GM21447 (cell line): Measurements from ENCODE around the gene RHEB.
A peak's percentile ranks its signal among the peaks of the same experiment; 100 is the strongest.

ENCODE experiments used
- ATAC-seq: cut with Tn5 transposase; IDR thresholded peaks from one replicate; pipeline ENCODE4 v1.9.1; 2021; ENCODE audit not compliant: unreplicated experiment

RHEB gene

DNA sequence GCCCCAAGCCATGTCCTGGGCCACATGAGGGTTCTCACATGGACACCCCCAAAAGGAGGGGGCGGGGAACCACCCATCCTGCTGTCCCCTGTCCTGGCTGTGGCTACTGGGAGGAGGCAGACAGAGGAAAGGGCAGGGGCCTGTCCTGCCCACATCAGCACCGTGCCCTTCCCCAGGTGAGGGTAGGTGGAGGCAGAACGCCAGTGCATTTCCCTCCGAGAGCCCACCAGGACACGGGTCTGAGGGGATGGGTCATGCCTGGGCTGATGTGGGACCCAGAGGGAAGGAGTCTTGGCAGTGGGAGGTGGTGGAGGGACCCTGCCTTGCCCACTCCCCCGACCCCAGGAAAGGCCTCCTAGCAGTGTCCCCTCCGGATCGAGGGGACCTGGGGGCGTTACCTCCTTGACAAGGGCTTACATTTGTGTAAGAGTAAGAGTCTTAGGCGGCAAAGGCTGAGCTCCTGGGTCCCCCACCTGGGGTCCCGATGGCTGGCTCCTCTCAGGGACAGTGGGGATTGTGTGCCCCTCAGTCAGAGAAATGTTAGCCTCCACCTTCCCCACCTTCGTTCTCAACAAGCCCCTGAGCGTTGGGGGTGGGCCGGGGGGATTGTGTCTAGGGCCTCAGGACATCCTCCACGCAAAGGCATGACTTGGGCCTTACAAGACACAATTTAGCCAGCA lies 85.8 kb downstream of the RHEB start:
- no peak for ATAC-seq

DNA sequence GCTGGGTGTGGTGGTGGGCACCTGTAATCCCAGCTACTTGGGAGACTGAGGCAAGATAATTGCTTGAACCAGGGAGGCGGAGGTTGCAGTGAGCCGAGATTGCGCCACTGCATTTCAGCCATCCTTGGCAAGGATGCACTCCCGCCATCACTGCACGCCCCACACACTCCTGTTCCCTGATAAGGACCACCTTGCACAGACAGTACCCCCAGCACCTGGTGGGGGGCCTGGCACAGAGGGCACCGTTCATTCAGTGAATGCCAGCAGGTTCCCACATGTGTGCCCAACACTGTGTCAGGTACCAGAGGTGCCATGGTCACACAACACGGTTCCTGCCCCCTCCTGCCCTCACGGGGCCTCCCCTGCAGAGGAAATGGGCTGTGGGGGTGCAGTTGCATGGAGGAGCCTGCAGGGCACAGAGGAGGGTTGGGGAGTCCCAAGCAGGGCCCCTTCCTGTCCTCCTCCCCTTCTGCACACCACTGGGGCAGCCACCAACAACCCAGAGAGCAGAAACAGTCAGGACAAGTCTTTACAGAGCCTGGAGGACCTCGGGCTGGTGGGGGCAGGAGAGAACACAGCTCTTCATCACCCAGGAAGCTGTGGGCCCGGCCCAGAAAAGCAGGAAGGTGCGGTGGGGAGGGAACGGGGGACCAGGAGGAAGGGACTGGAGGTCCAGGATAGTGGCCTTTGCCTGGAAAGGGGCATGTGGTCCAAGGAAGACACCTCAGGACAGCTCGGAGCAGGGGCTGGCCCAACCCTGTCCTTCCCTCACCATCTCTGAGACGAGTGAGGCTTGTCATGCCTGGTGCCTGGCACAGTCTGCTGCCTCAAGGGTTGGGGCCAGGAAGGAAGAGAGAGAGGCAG lies 86.8 kb downstream of the RHEB start:
- peak; percentile 50 for ATAC-seq

DNA sequence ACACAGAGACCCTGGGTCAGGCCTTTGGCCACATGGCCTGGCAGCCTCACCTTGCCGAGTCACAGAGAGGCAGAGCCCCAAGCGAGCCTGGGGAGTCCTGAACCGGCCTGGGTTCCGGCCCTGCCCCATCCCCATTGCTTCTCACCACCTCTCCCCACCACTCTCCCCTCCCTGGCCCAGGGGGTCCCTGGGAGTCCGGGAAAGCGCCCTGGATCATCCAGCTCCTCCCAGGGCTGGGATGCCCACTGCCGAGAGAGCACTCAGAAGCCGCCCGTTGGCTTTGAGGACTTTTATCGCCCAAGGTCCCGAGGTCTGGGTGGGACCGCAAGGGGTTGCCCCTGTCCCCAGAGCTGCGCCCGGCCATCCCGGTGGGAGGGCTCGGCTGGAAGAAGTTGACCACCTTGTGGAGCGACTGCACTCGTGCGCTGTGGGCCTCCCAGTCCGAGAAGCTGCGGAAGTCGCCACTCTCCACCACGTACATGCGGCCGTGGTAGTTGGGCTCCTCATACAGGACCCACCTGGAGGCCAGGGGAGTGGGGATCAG lies 87.9 kb downstream of the RHEB start:
- ATAC-seq = no peak

DNA sequence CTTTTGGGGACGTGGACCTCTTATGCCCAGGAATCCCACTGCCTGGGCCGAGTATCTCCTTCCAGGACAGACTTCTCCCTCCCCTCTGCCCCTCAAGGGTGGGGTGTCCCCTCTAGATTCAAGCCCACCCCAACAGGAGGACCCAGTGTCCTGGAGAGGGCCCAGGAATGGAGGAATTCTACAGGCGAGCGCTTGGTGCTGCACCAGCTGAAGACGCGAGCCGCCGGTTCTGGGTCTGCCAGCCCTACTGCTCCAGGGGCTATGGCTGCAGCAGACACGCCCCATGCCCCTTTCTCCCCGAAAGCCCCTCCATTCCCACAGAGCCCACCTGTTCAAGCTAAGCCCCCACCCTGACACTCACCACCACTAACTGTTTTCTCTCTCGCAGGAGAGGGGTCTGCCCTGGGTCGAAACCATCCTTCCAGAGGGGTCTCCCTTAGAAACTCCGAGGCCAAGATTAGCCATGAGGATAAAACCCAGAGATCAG lies 88.4 kb downstream of the RHEB start:
- ATAC-seq = no peak

DNA sequence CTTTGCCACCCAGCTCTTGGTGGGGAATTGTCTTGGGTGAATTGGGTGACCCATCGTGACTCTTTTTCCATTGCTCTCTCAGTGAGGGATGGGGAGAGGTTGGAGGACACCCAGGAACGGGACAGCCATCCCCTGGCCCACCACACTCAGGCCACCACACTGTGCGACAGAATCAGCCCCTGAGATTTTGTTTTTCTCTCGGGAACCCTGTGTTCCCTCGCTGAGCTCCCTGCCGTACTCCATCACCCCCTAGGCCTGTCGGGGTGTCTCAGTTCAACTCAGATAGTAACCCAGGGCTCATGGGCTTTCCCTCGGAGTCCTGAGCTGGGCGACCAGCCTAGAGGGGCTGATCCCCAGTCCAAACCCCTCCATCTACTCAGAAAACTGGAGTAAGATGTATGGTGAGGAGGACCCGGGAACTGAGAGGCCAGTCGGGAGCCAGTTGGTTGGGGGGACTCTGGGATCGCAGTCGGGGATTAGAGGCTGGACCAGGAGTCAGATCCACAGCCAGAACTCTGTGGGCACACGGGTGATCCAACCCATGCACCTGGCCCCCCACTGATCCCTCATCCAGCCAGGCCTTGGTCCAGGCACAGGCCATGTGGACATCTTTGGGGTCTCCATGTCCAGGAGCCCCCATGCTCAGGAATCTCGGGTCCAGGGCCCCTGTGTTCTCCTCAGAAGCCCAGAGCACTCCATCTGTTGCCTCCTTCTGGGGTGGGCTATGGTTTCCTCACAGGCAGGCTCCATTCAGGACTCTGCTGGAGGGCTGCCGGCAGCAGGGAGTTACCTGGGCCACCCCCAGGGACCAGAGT lies 89.1 kb downstream of the RHEB start:
- ATAC-seq = no peak

DNA sequence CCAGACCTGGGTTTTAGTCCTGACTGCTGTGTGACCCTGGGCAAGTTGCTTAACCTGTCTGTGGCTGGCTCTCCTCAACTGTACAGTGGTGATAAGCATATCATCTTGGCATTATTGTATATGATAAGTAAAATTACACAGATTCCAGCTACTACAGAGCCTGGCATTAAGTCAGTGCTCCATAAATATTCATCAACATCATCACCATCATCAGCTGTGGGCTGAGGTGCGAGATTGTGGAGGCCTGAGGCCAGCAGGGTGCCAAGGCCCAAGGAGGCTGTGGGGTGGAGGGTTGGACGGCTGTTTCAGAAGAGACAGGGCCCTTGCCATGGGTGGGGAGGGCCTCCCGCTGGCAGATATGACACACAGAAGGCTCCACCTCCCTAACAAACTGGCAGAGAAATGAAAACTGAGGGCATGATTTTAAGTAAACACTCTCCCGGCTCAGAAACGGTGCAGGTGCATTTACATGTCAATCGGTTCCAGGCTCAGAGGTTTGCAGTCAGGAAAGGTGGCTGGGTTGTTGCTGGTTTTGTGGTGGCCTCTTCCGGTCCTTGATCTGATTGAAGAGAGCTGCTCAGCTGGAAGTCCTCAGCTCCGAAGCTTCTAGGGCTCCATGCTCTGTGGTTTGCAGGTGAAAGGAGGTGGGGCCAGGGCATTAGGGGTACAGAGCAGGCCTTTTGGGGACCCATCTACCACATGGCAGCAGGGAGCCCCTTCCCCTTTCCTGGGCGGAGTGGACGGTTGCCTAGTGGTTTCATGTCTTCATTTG lies 89.9 kb downstream of the RHEB start:
- ATAC-seq = peak; percentile 72

DNA sequence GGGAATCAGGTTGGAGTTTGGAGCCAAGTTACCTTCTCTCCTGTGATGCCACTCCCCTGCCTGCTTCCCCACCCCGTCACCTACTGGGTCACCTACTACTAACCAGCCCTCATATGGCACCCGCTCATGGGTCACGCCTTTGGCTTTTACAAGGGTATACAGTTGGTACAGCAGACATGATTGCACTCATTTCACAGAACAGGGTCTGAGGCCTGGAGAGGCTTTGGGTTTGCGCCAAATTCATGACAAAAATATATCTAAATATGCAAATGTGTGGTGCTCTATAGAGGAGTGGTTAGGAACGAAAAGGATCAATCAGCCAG lies 90.5 kb downstream of the RHEB start:
- no peak for ATAC-seq

DNA sequence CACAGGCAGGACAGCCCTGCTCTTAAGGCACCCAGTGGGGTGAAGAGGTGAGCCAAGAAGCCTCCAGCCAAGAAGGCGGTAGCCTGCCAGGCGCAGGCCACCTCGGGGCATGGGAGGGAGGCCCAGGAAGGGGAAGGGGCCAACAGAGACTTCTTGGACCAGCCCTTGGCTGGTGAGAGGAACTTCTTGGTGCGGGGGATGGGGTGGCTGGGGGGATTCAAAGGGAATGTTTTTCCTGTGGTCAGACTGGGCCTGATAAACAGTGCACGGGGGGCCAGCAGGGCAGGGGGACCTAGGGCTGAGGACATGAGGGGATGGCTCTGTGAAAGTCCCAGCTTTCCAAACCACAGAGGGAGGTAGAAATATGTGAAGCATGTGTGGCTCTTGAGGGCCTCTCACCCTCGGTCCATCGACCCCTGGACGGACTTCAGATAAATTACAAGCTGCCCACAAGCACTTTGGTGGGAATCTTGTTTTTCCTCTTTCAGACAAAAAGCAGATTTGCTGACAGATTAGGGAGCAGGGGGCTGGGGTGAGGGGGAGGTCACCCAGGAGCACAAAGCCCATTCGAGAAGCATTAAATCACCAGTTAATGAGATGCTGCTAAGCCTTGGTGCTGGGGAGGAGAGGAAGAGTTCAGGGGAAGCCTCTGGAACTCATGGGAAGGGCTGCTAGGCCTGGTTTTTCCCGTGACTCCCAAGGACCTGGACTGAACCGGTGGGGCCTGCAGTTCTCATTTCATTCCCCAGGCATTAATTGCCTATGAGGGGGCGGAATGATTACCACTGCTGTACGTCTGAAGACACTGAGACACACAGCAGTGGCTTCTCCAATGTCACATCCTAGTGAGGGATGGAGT lies 91.1 kb downstream of the RHEB start:
- no peak for ATAC-seq

DNA sequence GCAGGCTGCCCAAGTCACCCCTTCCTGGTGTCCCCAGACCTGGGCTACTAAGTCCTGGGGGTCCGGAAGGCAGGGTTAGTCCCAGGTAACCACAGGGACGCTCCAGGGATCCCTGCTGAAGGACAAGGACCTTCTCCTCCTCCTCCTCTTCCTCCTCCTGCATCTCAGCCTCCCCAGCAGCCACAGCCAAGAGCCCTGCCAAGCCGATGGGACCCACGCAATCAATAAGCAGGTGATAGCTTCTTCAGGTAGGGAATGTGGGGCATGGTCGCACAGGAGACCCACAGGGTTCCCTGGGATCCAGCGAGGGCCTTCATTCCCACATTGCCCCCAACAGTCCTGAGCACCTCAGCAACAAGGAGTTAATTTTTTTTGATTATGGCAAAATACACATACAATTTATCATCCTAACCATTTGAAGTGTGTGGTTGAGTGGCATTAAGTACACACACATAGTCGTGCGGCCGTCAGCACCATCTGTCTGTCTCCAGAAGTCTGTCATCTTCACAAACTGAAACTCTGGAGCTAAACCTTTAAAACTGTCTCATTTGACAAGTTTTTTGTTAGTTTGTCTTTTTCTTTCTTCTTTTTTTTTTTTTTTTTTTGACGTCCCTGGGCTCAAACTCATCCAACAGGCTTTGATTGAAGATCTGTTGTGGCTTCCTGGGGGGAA lies 91.9 kb downstream of the RHEB start:
- no peak for ATAC-seq

DNA sequence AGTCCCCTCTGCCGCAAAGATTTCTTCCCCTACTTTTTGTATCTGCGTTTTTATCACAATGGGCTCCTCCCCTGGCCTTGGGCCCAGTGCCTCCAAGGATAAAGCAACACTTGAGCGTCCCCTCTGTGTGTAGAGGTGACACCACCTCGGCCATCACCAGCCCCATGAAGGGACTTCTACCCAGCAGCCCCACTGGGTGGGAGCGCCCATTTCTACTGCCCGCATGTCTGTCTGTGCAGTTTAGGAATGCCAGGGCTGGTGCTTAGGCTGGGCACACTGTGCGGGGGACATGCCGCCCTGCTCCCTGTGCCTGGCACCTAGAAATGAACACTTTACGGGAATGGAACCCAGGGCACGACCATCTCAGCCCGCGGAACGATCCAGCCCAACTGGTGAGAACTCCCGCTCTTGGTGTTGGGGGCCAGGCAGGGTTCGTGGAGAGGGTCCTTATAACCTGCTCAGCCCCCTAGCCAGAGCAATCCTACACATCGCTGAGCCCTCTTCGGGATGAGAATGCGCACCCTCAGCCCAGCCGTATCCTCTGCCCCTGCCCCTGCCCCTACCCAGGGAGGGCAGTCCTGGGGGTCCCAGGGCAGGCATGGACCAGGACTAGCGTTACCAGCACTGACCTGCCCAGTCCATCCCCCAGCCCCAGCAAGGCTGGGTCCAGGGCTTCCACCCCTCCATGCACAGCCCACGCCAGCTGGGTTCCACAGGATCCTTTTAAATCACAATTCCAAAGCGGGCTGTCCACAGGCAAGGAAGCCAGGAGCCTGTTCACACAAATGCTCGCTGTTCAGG lies 92.6 kb downstream of the RHEB start:
- ATAC-seq = no peak

DNA sequence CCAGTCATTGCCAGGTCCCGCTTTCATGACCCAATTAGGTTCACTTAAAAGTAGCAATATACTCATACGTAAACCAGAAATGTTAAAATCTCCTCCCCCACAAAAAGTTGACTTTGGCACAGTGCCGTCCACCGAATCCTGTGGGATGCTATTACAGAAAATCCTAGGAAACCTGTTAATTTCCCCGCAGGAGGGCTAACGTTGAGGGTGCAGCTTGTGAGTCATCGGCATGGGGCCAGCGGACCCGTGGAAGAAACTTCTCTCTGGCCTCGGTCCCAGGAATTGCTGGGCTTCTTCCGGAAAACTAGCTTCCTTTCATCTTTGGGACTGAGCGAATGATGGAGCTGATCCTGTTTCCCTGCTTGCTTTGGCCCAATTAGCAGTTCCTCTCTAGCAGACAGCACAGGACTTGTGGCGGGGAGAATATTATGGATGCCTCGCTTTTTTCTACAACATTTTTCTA lies 93.2 kb downstream of the RHEB start:
- ATAC-seq = no peak

DNA sequence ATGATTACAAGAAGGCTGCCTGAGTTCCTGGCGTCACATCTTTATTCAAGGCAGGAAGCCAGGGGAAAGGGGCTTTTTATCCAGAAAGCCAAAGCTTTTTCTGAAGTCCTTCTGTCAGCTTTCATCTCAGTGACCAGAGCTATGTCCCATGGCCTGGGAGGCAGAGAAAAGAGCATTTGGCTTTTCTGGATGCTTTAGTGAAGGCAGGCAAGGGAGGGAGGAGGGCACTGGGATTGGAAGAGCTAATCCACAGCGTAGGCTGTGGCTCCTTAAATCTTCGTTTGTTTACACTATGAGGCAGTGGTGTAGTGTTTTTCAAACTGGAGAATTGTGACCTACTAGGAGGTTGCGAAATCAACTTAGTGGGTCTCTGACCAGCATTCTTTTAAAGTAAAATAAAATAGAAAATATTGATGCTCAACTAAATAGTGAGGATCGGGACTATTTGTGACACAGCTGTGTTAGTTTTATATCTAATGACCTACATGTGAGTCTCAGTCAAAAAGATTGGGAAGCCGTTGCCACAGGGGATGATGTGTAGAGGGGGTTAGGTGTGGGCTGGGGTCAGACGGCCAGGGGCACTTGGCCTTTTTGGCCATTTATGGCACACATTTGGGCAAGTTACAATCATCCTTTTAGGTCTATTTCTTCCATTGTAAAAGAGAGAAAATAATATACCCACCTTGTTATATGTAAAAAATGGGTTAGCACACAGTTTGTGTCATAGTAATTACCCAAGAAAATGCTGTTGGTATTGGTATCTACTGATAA lies 93.8 kb downstream of the RHEB start:
- no peak for ATAC-seq

DNA sequence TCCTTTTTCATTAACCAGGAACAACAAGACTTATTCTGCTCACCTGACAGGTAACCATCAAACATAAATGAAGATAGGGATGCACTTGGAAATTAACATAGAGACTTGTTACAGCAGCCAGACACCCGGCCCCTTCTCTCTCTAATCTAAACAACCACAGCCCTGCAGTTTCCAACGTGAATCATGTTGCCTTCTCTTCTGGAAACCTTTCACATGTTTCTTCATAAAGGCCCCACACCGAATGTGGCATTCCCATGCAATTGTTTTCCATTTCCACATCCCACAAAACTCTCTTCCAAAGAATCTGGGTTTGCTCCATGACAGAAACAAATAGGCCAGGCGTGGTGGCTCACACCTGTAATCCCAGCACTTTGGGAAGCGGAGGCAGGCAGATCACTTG lies 94.9 kb downstream of the RHEB start:
- no peak for ATAC-seq

DNA sequence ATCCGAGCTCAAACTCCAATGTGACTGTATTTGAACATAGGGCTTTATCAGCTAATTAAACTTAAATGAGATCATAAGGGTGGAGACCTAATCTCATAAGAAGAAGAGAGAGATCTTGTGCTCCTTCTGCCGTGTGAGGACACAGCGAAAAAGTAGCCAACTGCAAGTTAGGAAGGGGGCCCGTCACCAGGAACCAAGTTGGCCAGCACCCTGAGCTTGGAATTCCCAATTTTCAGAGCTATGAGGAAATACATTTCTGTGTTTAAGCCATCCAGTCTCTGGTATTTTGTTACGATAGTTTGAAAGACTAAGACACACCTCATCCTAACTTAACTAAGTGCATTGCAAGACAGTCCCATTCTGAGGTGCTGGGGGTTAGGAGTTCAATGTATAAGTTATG lies 95.8 kb downstream of the RHEB start:
- ATAC-seq = no peak

DNA sequence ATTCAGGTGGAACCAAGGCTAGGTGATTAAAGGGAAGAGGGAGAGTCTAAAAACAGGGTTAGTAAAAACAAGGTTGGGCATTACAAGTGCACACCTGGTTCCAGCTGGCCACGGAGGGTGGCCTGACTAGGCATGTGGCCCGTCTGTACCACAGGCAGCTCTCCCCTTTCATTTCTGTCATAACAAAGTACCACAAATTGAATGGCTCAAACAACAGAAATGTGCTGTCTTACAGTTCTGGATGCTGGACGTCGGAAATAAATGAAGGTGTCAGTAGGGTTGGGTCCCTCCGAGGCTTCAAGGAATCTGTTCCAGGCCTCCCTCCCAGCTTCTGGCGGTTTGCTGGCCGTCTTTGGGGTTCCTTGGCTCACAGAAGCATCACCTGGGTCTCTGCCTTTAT lies 96.5 kb downstream of the RHEB start:
- ATAC-seq = no peak

DNA sequence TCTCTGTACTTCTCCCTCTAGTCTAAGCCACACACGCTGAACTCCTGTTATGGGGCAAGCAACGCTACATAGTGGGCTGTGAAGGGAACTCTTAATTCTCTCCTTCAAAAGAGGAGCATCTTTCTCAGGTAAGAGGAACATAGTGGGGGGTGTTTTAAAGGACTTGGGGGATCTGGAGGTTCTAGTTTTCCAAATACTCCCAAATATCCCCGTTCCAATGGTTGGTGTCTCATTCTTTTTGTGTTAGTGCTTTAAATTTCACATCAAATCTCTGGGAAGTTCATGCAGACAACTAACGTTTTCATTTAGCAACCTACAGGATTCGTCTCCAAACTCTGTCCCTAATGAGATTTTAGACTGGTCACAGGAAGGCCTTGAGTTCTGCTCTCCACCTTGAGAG lies 97.5 kb downstream of the RHEB start:
- ATAC-seq = no peak

DNA sequence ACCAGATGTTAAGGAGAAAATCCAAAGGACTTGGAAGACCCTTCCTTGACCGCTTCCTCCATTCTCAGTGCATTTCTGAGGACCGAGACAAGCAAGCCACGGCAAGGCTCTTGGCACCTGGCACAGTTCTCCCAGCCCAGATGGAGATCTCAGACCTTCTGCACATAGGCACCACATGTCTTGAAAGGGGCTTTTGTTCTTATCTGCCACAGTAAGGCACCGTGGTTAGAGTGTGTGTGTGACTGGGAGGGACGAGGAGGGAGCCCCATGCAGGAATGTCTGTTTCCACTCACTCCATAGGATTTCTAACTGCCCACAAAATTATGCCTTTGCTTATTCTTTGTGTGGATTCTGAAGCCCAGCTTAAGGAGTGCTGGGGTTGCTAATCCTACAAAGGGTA lies 99.6 kb downstream of the RHEB start:
- ATAC-seq = no peak

DNA sequence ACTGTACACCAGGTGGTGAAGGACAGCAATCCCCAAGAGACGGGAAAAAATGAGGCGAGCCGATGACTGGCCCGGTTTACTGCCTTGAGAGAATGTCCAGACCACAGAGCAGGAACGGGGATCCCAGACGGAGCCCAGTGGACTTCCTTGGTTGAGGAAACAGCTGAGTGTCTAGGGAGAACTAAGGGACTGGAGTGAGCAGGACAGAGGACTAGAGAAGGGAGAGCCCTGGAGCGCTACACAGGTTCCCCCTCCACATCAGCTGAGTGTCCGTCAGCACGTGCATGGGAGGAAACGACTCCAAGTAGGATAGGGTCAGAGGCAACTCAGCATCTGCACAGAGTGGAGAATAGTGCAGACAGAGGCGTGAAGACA lies 102.8 kb downstream of the RHEB start:
- no peak for ATAC-seq
